ENCODE measurements around the gene PLPPR1. TPM values are rescaled to one million over a fixed set of nuclear protein-coding genes. Genes with fewer than 3 reads are reported as not detected.

PLPPR1 gene
- total RNA-seq, 1 experiment from 2014 or later = not detected

DNA sequence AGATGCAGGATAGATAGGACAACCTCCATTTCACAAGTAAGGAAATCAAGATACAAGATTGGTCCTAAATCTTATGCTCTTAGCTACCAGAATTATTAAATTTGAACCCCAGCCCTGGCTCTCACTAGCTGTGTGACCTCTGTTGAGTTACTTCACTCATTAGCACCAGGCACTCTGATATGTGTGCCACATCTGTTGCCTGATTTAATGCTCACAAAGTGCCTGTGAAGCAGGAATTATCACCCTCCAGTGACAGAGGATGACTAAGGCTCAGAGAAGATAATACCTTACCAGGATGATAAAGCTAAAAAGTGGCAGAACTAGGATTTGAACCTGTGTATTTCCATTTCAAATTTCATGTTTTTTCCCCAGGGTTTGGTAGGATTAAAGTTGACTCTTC is 110.0 kb downstream of the PLPPR1 start:
- H3K4me2 ChIP-seq (ENCODE audit: low read length) = no peak overlapping the region
- H4K20me1 ChIP-seq (ENCODE audit: insufficient read depth) = no peaks in the 10 kb centered on the region
- no peak overlapping the region for H3K4me3 ChIP-seq (replicated peaks in 1 of 2; ENCODE audit: low read depth in 1 of 2, low read length in 2 of 2)
- intact Hi-C loops (cut with micrococcal nuclease) = no loop called here
- ChIA-PET RAD21 (ENCODE audit: low non-redundant PET in 1 of 2, low total read pairs in 2 of 2, uncharacterized antibody in 2 of 2, unreplicated experiment in 2 of 2) (no interaction called here), CTCF (no interaction called here), POLR2A (no interaction called here)
- TF ChIP-seq ZNF274 (IDR thresholded peaks at IDR 0.05; ENCODE audit: low read depth, low read length) = no peak
- TF ChIP-seq FOSL1 (IDR thresholded peaks at IDR 0.05; ENCODE audit: low read depth) = no peak
- no peak for TF ChIP-seq SP1 (IDR thresholded peaks at IDR 0.05; ENCODE audit: low read depth)
- TF ChIP-seq YY1 (IDR thresholded peaks at IDR 0.05; ENCODE audit: extremely low read depth, insufficient replicate concordance, low read depth, low read length) = no peak
- TF ChIP-seq, protein P1, sequence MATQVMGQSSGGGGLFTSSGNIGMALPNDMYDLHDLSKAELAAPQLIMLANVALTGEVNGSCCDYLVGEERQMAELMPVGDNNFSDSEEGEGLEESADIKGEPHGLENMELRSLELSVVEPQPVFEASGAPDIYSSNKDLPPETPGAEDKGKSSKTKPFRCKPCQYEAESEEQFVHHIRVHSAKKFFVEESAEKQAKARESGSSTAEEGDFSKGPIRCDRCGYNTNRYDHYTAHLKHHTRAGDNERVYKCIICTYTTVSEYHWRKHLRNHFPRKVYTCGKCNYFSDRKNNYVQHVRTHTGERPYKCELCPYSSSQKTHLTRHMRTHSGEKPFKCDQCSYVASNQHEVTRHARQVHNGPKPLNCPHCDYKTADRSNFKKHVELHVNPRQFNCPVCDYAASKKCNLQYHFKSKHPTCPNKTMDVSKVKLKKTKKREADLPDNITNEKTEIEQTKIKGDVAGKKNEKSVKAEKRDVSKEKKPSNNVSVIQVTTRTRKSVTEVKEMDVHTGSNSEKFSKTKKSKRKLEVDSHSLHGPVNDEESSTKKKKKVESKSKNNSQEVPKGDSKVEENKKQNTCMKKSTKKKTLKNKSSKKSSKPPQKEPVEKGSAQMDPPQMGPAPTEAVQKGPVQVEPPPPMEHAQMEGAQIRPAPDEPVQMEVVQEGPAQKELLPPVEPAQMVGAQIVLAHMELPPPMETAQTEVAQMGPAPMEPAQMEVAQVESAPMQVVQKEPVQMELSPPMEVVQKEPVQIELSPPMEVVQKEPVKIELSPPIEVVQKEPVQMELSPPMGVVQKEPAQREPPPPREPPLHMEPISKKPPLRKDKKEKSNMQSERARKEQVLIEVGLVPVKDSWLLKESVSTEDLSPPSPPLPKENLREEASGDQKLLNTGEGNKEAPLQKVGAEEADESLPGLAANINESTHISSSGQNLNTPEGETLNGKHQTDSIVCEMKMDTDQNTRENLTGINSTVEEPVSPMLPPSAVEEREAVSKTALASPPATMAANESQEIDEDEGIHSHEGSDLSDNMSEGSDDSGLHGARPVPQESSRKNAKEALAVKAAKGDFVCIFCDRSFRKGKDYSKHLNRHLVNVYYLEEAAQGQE (IDR thresholded peaks at IDR 0.05; ENCODE audit: low read depth) = no peak
- no peak for TF ChIP-seq ELF1 (IDR thresholded peaks at IDR 0.05; ENCODE audit: borderline replicate concordance, low read depth)
- TF ChIP-seq, protein P2, sequence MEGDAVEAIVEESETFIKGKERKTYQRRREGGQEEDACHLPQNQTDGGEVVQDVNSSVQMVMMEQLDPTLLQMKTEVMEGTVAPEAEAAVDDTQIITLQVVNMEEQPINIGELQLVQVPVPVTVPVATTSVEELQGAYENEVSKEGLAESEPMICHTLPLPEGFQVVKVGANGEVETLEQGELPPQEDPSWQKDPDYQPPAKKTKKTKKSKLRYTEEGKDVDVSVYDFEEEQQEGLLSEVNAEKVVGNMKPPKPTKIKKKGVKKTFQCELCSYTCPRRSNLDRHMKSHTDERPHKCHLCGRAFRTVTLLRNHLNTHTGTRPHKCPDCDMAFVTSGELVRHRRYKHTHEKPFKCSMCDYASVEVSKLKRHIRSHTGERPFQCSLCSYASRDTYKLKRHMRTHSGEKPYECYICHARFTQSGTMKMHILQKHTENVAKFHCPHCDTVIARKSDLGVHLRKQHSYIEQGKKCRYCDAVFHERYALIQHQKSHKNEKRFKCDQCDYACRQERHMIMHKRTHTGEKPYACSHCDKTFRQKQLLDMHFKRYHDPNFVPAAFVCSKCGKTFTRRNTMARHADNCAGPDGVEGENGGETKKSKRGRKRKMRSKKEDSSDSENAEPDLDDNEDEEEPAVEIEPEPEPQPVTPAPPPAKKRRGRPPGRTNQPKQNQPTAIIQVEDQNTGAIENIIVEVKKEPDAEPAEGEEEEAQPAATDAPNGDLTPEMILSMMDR (IDR thresholded peaks at IDR 0.05 in 2 of 3, conservative IDR thresholded peaks at IDR 0.05 in 1 of 3; ENCODE audit: borderline replicate concordance in 1 of 3, insufficient read depth in 1 of 3, low read depth in 2 of 3, low read length in 2 of 3) = no peak
- TF ChIP-seq, protein P3, sequence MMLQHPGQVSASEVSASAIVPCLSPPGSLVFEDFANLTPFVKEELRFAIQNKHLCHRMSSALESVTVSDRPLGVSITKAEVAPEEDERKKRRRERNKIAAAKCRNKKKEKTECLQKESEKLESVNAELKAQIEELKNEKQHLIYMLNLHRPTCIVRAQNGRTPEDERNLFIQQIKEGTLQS (IDR thresholded peaks at IDR 0.05) = no peak
- no peak for TF ChIP-seq CBX3 (IDR thresholded peaks at IDR 0.05; ENCODE audit: low read depth)
- no peak for TF ChIP-seq EGR1 (IDR thresholded peaks at IDR 0.05; ENCODE audit: low read depth)
- H3K9ac ChIP-seq (ENCODE audit: low read length) = no peak overlapping the region
- peaks cover 17% of the 10 kb centered on the region; the same call in 1 of the 2 replicates for H3K27me3 ChIP-seq (ENCODE audit: insufficient read depth, low read length)
- DNase-seq (ENCODE audit: low read depth, low spot score) = no peak
- no peaks in the 10 kb centered on the region for H3K9me3 ChIP-seq (ENCODE audit: control insufficient read depth in 1 of 2, insufficient read depth in 1 of 2, low read depth in 1 of 2, low read length in 2 of 2)
- no peak overlapping the region for H2AFZ ChIP-seq (ENCODE audit: low read depth, low read length, poor library complexity, severe bottlenecking)
- H3K79me2 ChIP-seq (ENCODE audit: insufficient read depth, low read length) = no peaks in the 10 kb centered on the region
- no peak for ATAC-seq
- H3K27ac ChIP-seq (ENCODE audit: low read depth, low read length) = no peak overlapping the region
- H3K4me1 ChIP-seq (ENCODE audit: control insufficient read depth in 1 of 2, insufficient read depth in 2 of 2, low read length in 2 of 2) = no peaks in the 10 kb centered on the region
- BruUV-seq (replicated peaks) = no TSS peak
- no peaks in the 10 kb centered on the region for H3K9me2 ChIP-seq (ENCODE audit: insufficient read depth)
- no peaks in the 10 kb centered on the region for H3K36me3 ChIP-seq (ENCODE audit: control insufficient read depth in 1 of 2, insufficient read depth in 2 of 2, low read length in 2 of 2)
